GM19452 (cell line): ENCODE data around the gene FMNL2.

Experiments
- ATAC-seq: cut with Tn5 transposase; IDR thresholded peaks from one replicate; pipeline ENCODE4 v1.9.1; 2021; ENCODE audit not compliant: unreplicated experiment

The FMNL2 gene

GRCh38 chr2:152603166-152603565 is 268.2 kb downstream of the FMNL2 start:
- no peak for ATAC-seq

- no peak for ATAC-seq
Measured at GRCh38 chr2:152606081-152606480, 271.1 kb downstream of the FMNL2 start.

- ATAC-seq, result no peak
Measured at GRCh38 chr2:152606941-152607340, 272.0 kb downstream of the FMNL2 start.

- no peak for ATAC-seq
Measured at GRCh38 chr2:152607793-152608300, 272.9 kb downstream of the FMNL2 start.

- ATAC-seq, result no peak
Measured at GRCh38 chr2:152609154-152609553, 274.2 kb downstream of the FMNL2 start.

- ATAC-seq, result no peak
Measured at GRCh38 chr2:152609699-152610098, 274.7 kb downstream of the FMNL2 start.

- peak; percentile 81 for ATAC-seq
Measured at GRCh38 chr2:152611458-152612231, 276.7 kb downstream of the FMNL2 start.

- ATAC-seq, result no peak
Measured at GRCh38 chr2:152613235-152613634, 278.3 kb downstream of the FMNL2 start.

- no peak for ATAC-seq
Measured at GRCh38 chr2:152615177-152615576, 280.2 kb downstream of the FMNL2 start.

GRCh38 chr2:152617456-152618192 is 282.6 kb downstream of the FMNL2 start:
- ATAC-seq, result no peak

- ATAC-seq, result no peak
Measured at GRCh38 chr2:152618193-152618564, 283.2 kb downstream of the FMNL2 start.

- ATAC-seq, result no peak
Measured at GRCh38 chr2:152620208-152620607, 285.2 kb downstream of the FMNL2 start.

- no peak for ATAC-seq
Measured at GRCh38 chr2:152620985-152621384, 286.0 kb downstream of the FMNL2 start.

- no peak for ATAC-seq
Measured at GRCh38 chr2:152622219-152622618, 287.2 kb downstream of the FMNL2 start.

- no peak for ATAC-seq
Measured at GRCh38 chr2:152623076-152623740, 288.2 kb downstream of the FMNL2 start.

- ATAC-seq, result no peak
Measured at GRCh38 chr2:152623775-152624174, 288.8 kb downstream of the FMNL2 start.

GRCh38 chr2:152624805-152625204 is 289.8 kb downstream of the FMNL2 start:
- ATAC-seq, result no peak

GRCh38 chr2:152626911-152627339 is 292.0 kb downstream of the FMNL2 start:
- no peak for ATAC-seq

GRCh38 chr2:152627351-152627957 is 292.5 kb downstream of the FMNL2 start:
- ATAC-seq, result no peak

GRCh38 chr2:152629202-152629601 is 294.2 kb downstream of the FMNL2 start:
- no peak for ATAC-seq

- no peak for ATAC-seq
Measured at GRCh38 chr2:152630466-152630865, 295.5 kb downstream of the FMNL2 start.
